Endometrial microvascular endothelial cells (primary cell): ENCODE measurements around the gene PHLDA3. TPM values are rescaled to one million over a fixed set of nuclear protein-coding genes. Genes with fewer than 3 reads are reported as not detected.

Experiments used
- in situ Hi-C: cut with HindIII; loops from 2 replicates; pipeline ENCODE4 v1.10.0; 2017; ENCODE audit warnings: low sequenced_read_pairs, low pct_unique_long_range_greater_than_20kb; ENCODE audit errors: inconsistent ontology term
- total RNA-seq: library from RNA; depleted of rRNA; stranded (reverse); fragments of >200 nt; gene quantifications from one replicate; pipeline ENCODE4 v1.2.3, GENCODE V29; 2015; ENCODE audit errors: inconsistent ontology term

The PHLDA3 gene
- total RNA-seq, 1 donor from 2014 or later = 56.8 TPM

GRCh38 chr1:201419746-201420607 is 49.0 kb downstream of the PHLDA3 start:
- in situ Hi-C loops = no loop called here

GRCh38 chr1:201419256-201419655 is 49.7 kb downstream of the PHLDA3 start:
- in situ Hi-C loops = no loop called here

GRCh38 chr1:201418461-201418860 is 50.5 kb downstream of the PHLDA3 start:
- in situ Hi-C loops = no loop called here

Other genes starting within 250 kb of the PHLDA3 start
- not detected for gene PKP1, start 185.7 kb downstream of the PHLDA3 start, total RNA-seq
- gene TNNT2, start 91.5 kb downstream of the PHLDA3 start, total RNA-seq = not detected
- not detected for gene LAD1, start 69.9 kb downstream of the PHLDA3 start, total RNA-seq
- not detected for gene TNNI1, start 47.5 kb downstream of the PHLDA3 start, total RNA-seq
- gene CSRP1, start 37.9 kb upstream of the PHLDA3 start, total RNA-seq = 2,449 TPM
- 47.8 TPM for gene NAV1, start 69.9 kb upstream of the PHLDA3 start, total RNA-seq